GM19043 (cell line): ENCODE data around the gene PARP12.

ENCODE experiments used
- ATAC-seq: cut with Tn5 transposase; IDR thresholded peaks from one replicate; pipeline ENCODE4 v1.9.1; 2021; ENCODE audit warnings: low read depth; ENCODE audit not compliant: unreplicated experiment

The PARP12 gene

DNA sequence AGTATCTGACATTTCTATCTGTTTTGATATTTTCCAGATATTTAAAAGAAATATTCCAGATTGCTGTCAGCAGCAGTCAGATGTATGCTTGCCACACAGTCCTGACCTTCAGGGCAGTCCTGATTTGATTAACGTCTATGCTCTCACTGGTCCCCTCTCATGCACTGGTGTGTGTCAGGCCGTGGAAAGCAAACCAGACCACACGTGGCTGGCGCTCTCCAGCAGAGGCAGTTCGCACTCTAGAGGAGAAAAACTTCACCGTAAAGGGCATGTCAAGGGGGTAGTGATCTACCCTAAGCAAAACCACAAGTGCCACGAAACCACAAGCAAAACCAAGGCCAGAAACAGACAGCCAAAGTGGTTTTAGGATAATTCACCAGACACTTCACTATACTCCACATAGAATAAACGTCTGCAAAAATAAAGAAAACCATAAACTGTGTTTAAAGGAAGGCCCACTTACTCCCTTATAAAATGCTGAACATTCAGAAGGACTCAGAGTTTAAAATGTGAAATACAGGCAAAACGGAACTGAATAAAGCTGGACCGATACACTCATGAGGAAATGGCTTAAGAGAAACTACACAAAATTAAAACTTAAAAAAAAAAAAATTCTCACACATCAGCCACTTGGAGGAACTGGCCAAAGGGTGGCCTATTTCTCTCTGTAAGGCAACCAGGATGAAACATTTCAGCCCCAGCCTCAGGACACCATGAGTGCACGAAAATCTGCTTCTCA is 26.4 kb downstream of the PARP12 start:
- ATAC-seq = peak; percentile 63

DNA sequence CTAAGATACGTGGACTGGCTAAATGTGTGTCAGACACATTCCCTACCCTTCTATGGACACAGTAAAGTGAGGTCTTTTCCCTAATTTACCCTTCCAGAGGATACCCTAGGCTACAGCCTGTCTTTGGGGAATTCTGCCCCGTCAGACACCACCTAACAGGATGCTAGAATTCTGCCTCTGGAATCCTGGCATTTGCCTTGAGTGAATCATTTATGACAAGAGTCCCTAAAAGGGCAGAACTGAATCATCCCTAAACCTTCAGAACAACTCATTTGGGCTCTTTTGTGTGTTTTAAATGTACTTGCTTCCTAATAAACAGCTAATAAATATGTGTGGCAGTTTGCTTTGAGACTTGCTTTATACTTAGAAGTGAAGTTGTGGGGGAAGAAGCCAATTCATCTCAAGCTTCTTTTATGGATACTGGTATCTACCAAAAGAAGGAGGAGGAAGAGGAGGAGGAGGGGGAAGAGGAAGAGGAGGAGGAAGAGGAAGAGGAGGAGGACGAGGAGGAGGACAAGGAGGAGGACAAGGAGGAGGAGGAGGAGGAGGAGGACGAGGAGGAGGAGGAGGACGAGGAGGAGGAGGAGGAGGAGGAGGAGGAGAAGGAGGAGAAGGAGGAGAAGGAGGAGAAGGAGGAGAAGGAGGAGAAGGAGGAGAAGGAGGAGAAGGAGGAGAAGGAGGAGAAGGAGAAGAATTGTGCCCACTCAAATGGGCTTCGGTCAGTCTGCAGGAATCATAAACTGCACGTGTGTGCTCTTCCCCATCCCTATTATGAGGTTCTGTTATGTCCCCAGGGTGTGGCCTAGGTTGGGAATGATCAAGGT is 27.1 kb downstream of the PARP12 start:
- no peak for ATAC-seq

DNA sequence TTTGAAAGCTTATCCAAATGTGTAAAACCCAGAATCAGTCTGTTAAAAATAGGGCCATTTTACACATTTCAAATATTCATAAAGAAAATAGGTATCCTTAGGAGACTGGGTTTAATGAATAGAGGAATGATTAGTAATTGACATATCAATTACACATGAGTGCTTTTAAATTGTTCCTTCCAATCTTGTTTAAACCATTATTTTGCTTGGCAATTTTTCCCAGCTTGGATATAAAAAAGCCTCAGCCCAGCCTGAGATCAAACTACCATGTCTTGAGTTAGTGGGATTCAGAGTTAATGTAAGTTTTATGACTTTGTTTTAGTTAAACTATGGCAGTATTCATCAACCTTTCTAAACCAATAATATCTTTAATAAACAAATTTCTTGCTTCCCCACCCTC is 28.3 kb downstream of the PARP12 start:
- ATAC-seq = no peak

GRCh38 chr7:140033779-140034363 is 28.9 kb downstream of the PARP12 start:
- no peak for ATAC-seq

- ATAC-seq = no peak
Measured at GRCh38 chr7:140033036-140033435, 29.7 kb downstream of the PARP12 start.

DNA sequence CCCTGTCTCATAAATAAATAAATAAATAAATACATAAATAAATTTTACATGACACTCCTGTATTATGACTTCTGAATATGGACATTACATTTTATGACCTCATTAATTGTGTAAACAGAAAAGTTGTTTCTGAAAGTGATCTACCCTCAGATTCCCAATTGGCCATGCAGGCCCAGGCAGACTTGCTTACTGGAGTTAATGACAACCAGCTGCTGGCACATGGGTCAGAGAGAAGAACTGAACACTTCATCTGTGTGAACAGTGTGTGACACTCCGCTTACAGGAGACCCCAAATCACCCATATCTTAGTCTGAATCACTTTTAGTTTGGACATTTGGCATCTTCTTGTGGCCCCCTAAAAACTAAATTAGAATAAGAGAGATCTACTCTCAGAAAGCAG is 31.4 kb downstream of the PARP12 start:
- no peak for ATAC-seq

- ATAC-seq = no peak
Measured at GRCh38 chr7:140029072-140029471, 33.7 kb downstream of the PARP12 start.

GRCh38 chr7:140028311-140028710 is 34.4 kb downstream of the PARP12 start:
- ATAC-seq = no peak

DNA sequence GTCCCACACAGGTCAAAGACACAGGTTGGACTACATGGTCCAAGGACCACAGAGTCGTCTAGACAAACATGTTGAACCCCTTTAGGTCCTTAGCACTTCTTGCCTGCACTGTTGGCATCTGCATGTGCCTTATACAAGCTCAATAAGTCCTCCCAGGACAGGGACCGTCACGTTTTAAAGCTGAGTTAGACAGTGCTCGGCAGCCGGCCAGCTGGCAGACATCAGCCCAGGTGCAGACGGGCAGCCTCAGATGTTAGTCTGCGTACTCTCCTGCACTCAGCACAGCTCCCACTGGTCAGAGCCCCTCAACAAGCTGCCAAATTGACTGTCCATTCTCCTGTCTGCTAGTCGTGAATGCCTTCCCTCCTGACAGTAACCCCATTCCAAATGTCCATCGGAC is 34.9 kb downstream of the PARP12 start:
- ATAC-seq = no peak

GRCh38 chr7:140026935-140027334 is 35.8 kb downstream of the PARP12 start:
- no peak for ATAC-seq

GRCh38 chr7:140025814-140026433 is 36.8 kb downstream of the PARP12 start:
- ATAC-seq = no peak

- no peak for ATAC-seq
Measured at GRCh38 chr7:140025241-140025640, 37.5 kb downstream of the PARP12 start.

- ATAC-seq = no peak
Measured at GRCh38 chr7:140024585-140024984, 38.2 kb downstream of the PARP12 start.

GRCh38 chr7:140023728-140024127 is 39.0 kb downstream of the PARP12 start:
- ATAC-seq = no peak

DNA sequence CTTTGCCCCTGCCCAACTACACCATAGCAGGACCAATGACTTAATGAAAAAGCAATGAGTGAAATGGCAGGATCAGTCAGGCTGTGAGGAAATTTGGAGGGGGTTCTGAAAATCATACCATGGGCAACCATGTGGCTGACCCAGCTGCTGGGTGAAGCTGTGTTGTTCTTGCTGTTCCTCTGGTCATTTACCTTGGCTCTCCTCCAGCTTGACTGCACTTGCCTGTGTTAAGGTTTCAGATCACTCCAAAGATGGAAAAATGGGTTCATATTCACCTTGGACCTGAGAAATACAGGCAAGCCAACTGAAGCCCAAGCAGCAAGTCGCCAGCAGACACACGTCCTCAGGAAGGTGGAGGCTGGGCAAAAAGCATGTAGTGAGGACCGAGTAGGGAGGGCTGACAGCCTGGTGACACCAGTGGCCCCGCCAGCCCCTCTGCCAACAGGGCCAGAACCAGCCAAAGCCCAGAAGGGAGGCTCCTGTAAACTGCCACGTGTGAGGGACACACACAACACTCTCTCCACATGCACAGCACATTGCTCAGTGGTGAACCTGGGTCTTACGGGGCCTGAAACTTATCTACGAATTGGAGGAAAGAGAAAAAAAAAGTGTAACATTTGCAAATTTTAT is 40.1 kb downstream of the PARP12 start:
- no peak for ATAC-seq

- ATAC-seq = no peak
Measured at GRCh38 chr7:140021603-140022002, 41.1 kb downstream of the PARP12 start.

- no peak for ATAC-seq
Measured at GRCh38 chr7:140019606-140020005, 43.1 kb downstream of the PARP12 start.

DNA sequence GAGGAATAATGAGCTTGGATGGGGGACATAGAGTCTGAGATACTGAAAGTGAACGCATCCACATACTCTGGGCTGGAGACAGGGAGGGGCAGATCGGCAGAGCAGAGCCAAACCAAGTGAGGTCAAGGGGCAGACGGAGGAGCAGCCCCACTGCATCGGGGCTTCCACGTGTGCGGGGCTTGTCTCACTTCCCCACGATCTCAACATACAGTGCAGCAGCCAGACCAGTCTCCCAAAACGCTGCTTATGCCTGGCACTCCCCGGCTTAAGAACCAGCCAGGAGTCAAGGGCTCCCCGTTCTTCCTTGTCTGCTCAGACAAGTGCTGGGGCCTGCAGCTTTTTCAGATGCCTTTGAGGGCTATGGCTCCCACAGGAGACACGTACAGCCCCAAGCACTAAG is 43.6 kb downstream of the PARP12 start:
- ATAC-seq = no peak

GRCh38 chr7:140018125-140019043 is 44.4 kb downstream of the PARP12 start:
- no peak for ATAC-seq

- ATAC-seq = no peak
Measured at GRCh38 chr7:140017543-140017942, 45.2 kb downstream of the PARP12 start.
